GM12872 (cell line): ENCODE measurements around the gene TPGS1.

ENCODE experiments used
- TF ChIP-seq, protein P1 (sequence below): IDR thresholded peaks from 3 replicates; pipeline ENCODE4 v1.5.1; 2011; ENCODE audit warnings: low read depth, mild to moderate bottlenecking, low read length, moderate library complexity; ENCODE audit not compliant: insufficient read depth

The TPGS1 gene

DNA sequence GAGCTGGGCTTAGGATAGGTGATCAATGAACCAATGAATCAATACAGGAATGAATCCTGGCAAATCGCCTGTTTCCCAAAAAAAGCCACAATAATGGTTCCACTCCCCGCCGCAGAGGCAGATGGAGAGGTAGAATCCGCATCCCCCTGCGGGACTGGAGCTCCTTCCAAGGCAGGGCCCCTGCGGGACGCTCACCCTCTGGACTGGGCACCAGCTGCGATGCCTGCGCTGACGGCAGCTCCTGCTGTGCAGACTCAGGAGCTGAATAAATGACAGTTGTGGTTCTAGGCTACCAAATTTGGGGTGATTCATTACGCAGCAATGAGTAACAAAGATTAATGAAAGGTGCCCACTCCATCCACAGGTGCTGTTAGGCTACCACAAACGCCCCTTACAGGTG is 15.4 kb downstream of the TPGS1 start:
- TF ChIP-seq, protein P1, sequence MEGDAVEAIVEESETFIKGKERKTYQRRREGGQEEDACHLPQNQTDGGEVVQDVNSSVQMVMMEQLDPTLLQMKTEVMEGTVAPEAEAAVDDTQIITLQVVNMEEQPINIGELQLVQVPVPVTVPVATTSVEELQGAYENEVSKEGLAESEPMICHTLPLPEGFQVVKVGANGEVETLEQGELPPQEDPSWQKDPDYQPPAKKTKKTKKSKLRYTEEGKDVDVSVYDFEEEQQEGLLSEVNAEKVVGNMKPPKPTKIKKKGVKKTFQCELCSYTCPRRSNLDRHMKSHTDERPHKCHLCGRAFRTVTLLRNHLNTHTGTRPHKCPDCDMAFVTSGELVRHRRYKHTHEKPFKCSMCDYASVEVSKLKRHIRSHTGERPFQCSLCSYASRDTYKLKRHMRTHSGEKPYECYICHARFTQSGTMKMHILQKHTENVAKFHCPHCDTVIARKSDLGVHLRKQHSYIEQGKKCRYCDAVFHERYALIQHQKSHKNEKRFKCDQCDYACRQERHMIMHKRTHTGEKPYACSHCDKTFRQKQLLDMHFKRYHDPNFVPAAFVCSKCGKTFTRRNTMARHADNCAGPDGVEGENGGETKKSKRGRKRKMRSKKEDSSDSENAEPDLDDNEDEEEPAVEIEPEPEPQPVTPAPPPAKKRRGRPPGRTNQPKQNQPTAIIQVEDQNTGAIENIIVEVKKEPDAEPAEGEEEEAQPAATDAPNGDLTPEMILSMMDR: no peak

DNA sequence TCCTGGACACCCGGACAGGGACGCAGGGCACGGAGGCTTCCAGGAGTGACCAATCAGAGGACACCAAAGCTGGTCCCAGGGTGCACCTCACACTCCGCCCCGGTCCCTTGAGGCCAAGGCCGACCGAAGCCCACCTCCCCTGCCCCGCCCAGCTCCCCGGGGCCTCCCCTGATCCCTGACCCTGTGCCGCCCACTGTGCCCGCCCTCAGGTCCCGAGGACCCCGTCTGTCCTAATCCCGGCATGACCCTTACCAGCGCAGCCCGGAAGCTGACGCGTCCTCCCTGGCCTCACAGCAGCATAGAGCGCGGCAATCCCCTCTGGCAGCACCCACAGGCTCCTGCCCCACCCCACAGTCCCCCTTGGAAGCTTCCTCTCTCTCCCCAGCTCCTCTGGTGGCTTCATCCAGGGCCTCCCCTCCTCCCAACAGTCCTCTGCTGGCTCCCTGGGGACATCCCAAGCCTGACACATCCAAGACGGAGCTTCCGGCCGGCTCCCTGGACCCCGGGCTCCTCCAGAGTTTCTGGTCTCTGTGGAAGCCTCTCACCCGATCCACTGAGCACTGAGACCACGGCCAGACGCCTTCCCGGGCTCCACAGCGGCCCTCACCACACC is 16.9 kb downstream of the TPGS1 start:
- TF ChIP-seq, protein P1: no peak

DNA sequence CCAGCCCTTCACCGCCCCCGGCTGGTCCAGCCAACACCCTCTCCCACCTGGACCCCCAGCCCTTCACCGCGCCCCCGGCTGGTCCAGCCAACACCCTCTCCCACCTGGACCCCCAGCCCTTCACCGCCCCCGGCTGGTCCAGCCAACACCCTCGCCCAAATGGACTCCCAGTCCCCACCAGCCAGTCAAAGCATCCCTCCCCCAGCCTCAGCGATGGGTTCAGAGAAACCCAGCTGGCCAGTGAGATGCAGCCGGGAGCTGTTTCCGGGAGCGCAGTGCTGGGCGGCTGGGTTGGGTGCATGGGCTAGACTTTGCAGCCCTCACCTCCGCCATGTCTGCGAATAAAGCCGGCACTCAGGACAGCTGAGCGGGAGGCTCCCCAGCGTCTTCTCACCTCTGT is 17.7 kb downstream of the TPGS1 start:
- TF ChIP-seq, protein P1: no peak

DNA sequence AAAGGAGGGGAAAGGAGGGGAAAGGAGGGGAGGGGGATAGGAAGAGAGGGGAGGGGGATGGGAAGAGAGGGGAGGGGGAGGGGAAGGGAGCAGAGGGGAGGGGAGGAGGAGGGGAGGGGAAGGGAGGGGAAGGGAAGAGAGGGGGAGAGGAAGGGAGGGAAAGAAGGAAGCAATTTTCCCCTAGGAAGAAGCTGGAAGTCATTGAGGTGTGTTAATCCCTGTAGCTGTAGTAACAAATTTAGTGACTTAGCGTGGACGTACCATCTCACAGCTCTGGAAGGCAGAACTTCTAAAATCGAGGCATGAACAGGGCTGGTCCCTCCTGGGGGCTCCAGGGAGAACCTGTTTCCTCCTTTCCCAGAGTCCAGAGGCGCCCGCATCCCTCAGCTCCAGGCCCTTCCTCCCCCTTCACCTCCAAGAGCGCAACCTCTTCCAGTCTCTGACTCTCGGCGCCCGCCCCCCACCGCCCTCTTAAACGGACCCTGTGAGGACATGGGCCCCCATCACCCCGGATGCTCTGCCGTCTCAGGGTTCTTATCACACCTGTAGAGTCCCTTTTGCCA is 18.6 kb downstream of the TPGS1 start:
- TF ChIP-seq, protein P1: no peak

DNA sequence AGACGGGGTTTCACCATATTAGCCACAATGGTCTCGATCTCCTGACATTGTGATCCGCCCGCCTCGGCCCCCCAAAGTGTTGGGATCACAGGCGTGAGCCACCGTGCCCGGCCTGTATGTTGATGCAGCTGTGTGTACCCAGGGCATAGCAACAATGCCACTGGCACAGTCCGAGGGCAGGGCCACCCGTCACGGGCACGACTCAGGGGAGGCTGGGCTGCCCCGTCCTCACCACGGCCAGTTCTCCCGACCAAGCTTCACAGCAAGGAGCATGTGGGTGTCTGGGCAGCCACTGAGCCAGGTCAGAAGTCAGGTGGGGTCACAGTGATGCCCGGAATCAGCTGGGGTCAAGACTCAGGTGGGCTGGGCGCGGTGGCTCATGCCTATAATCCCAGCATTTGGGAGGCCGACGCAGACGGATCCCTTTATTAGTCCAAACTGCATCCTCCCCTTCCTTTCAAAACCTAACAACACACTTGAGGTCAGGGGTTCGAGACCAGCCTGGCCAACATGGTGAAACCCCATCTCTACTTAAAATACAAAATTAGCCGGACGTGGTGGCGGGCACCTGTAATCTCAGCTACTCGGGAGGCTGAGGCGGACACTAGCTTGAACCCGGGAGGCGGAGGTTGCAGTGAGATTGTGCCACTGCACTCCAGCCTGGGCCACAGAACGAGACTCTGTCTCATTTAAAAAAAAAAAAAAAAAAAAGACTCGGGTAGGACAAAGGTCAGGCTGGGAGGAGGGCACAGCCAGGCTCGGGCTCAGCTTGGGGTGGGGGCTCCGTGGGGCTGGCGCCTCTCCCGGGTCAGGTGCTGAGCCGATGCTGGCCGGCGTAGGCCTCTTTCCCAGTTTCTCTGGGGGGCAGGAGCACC is 23.1 kb downstream of the TPGS1 start:
- TF ChIP-seq, protein P1: no peak

DNA sequence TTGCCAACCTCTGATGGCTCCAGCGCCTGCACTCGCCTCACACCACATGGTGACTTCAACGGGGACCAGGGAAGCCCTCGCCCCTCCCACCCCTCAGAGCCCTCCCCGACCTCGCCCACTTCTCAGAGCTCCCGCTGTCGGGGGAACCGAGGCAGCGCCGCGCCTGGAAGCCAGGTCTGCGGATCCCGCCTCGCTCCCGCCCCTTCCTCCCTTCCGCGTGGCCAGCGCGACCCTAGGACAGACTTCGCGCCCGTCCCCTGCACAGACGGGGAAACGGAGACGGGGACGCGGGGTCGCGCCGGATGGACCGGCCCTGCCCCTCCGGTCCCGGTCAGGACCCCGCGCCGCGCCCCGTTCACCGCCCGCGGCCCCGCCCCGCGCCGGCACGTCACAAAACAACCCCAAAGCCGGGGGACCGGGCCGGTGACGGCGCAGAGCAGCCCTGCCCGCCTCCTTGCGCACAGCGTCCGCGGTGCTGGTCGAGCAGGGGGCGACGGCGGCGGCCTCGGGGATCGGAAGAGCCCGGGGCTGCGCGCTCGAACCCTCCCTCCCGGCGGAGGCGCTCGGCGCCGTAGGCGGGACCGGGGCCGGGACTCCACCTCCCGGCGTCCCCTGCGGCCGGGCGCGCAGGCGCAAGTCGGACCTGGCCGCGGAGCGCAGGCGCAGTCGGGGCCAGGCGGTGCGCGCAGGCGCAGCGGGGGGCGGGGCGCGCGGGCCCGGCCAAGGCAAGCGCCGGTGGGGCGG is 23.9 kb downstream of the TPGS1 start:
- TF ChIP-seq, protein P1: 0 out of 3 replicates have a peak, but pooled peaks have one; percentile 15
